Peyer's patch (tissue), 4 donors: ENCODE data around the gene CASKIN2.

Experiments
- POLR2A ChIP-seq, 2 donors: fragments of 450-650 bp; IDR thresholded peaks; one replicate each; pipeline ENCODE4 v1.5.1; 2017; ENCODE audit warnings: antibody characterized with exemption in 2 of 2, mild to moderate bottlenecking in 2 of 2, moderate library complexity in 2 of 2
- TF ChIP-seq, protein P1 (sequence below), 6 experiments: fragments of 450-650 bp in 4 of 6; fragments of 200-600 bp in 2 of 6; sonication (generic) in 1 of 6; IDR thresholded peaks; one replicate each; pipeline ENCODE4 v1.5.1; 2017 to 2019; ENCODE audit warnings: antibody characterized with exemption in 6 of 6, mild to moderate bottlenecking in 3 of 6, moderate library complexity in 1 of 6

DNA sequence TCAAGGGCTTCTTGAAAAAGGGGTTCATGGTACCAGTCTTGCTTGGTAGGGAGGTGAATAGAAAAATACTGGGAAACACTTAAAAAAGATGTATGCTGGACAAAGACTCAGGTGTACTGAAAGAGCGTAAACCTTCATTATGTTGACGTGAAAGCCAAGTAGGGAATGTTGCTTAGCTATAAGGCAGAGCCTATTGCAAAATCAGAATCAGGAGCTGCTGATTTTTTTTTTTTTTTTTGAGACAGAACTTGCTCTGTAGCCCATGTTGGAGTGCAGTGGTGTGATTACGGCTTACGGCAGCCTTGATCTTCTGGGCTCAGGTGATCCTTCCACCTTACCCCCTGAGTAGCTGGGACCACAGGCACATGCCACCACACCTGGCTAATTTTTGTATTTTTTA is 55.0 kb downstream of the CASKIN2 start:
- TF ChIP-seq, protein P1, sequence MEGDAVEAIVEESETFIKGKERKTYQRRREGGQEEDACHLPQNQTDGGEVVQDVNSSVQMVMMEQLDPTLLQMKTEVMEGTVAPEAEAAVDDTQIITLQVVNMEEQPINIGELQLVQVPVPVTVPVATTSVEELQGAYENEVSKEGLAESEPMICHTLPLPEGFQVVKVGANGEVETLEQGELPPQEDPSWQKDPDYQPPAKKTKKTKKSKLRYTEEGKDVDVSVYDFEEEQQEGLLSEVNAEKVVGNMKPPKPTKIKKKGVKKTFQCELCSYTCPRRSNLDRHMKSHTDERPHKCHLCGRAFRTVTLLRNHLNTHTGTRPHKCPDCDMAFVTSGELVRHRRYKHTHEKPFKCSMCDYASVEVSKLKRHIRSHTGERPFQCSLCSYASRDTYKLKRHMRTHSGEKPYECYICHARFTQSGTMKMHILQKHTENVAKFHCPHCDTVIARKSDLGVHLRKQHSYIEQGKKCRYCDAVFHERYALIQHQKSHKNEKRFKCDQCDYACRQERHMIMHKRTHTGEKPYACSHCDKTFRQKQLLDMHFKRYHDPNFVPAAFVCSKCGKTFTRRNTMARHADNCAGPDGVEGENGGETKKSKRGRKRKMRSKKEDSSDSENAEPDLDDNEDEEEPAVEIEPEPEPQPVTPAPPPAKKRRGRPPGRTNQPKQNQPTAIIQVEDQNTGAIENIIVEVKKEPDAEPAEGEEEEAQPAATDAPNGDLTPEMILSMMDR (IDR thresholded peaks at IDR 0.05) = no peak
- TF ChIP-seq POLR2A (IDR thresholded peaks at IDR 0.05) = no peak
